ENCODE measurements around the gene APPL2.

DNA sequence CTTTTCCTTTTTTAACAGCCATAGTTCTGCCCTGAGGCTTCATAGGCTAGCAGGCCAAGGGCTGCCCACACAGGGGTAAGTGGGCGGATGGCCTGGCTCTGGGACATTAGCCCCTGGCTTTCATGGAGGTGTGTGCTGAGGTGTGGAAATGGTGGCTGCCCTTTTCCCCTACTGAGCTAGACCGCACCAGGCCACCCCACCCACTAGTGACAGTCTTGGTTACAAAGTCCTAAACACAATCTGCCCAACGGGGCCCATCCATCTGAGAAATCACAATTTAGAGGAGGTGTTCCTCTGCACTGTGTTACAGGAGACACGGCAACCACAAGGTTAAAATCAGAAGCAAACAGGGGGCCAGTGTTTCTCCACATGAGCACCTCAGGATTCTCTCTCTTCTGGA, 35.6 kb downstream of the APPL2 start:
- TF ChIP-seq, protein P1, sequence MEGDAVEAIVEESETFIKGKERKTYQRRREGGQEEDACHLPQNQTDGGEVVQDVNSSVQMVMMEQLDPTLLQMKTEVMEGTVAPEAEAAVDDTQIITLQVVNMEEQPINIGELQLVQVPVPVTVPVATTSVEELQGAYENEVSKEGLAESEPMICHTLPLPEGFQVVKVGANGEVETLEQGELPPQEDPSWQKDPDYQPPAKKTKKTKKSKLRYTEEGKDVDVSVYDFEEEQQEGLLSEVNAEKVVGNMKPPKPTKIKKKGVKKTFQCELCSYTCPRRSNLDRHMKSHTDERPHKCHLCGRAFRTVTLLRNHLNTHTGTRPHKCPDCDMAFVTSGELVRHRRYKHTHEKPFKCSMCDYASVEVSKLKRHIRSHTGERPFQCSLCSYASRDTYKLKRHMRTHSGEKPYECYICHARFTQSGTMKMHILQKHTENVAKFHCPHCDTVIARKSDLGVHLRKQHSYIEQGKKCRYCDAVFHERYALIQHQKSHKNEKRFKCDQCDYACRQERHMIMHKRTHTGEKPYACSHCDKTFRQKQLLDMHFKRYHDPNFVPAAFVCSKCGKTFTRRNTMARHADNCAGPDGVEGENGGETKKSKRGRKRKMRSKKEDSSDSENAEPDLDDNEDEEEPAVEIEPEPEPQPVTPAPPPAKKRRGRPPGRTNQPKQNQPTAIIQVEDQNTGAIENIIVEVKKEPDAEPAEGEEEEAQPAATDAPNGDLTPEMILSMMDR (IDR thresholded peaks at IDR 0.05) = no peak
- TF ChIP-seq POLR2A (IDR thresholded peaks at IDR 0.05) (no peak), POLR2AphosphoS5 (IDR thresholded peaks at IDR 0.05) (no peak)

Data from transverse colon (tissue), 4 donors.